HepG2 (cell line): ENCODE measurements around the gene AXIN2. TPM values are rescaled to one million over a fixed set of nuclear protein-coding genes. Genes with fewer than 3 reads are reported as not detected.

Experiments used
- ATAC-seq: fragments of 200-7000 bp; cut with Tn5 transposase; 3 replicates; pipeline ENCODE4 v1.9.1; 2020; ENCODE audit warnings: mild to moderate bottlenecking, moderate library complexity
- BruUV-seq: library from RNA; stranded (reverse); fragments of 400-500 nt; replicated peaks from 2 replicates; lab custom pipeline; 2021; lab: Mats Ljungman, UMichigan
- CTCF ChIA-PET: fragments of 300-600 bp; formaldehyde crosslinking; extraction: SDS; loops from one replicate; lab custom pipeline; 2021; ENCODE audit warnings: low total read pairs, inconsistent platforms, low intra/inter-chr PET ratio; lab: Yijun Ruan, JAX
- POLR2A ChIA-PET: fragments of 350-600 bp; sonication (Branson Sonifier 250); formaldehyde crosslinking; loops from one replicate; lab custom pipeline; 2020; ENCODE audit warnings: antibody characterized with exemption, inconsistent platforms; lab: Yijun Ruan, JAX
- DNase-seq: peaks from one replicate; pipeline ENCODE4 v3.0.0-alpha.2; 2015; ENCODE audit warnings: low spot score
- FAIRE-seq: peaks from 3 replicates; lab custom pipeline; 2011; peaks lifted over from hg19 to GRCh38; lab: Jason Lieb, UNC
- H2AFZ ChIP-seq: one replicate; pipeline ENCODE4 v1.6.1; 2011; ENCODE audit warnings: low read length, inconsistent platforms
- H3K27ac ChIP-seq: fragments of 300-600 bp; 3 replicates; pipeline ENCODE4 v1.8.0; 2011; ENCODE audit warnings: mixed run types, mild to moderate bottlenecking, mixed read lengths, low read length, inconsistent platforms; ENCODE audit not compliant: insufficient read depth; ENCODE audit errors: extremely low read length
- H3K27me3 ChIP-seq, 2 experiments: fragments of 200-600 bp in 1 of 2; 2 replicates in 1 of 2; 3 replicates in 1 of 2; pipeline versions ENCODE4 v1.6.0 to v1.8.0; 2011; ENCODE audit warnings: low read length in 2 of 2, mild to moderate bottlenecking in 2 of 2, moderate library complexity in 2 of 2, inconsistent platforms in 1 of 2; ENCODE audit not compliant: insufficient read depth in 2 of 2, control insufficient read depth in 1 of 2
- H3K36me3 ChIP-seq, 2 experiments: fragments of 200-600 bp in 1 of 2; replicated peaks in 1 of 2; 2 replicates in 1 of 2; 3 replicates in 1 of 2; pipeline versions ENCODE4 v1.5.1 to v1.8.0; 2011; ENCODE audit warnings: low read length in 2 of 2, inconsistent platforms in 1 of 2; ENCODE audit not compliant: insufficient read depth in 2 of 2, control insufficient read depth in 1 of 2
- H3K4me1 ChIP-seq: 2 replicates; pipeline ENCODE4 v1.5.1; 2012; ENCODE audit warnings: low read length, inconsistent platforms; ENCODE audit not compliant: insufficient read depth
- H3K4me2 ChIP-seq: 2 replicates; pipeline ENCODE4 v1.6.0; 2011; ENCODE audit warnings: low read depth, low read length, inconsistent platforms
- H3K4me3 ChIP-seq, 3 experiments: fragments of 200-600 bp in 1 of 3; sonication (generic), shearing (Covaris generic) in 1 of 3; replicated peaks in 1 of 3; 2 replicates each; pipeline ENCODE4 v1.5.1; 2011 to 2016; ENCODE audit warnings: low read length in 3 of 3, inconsistent platforms in 2 of 3, low read depth in 2 of 3, mild to moderate bottlenecking in 2 of 3, control low read depth in 1 of 3, mixed read lengths in 1 of 3; ENCODE audit not compliant: insufficient read depth in 1 of 3
- H3K79me2 ChIP-seq: one replicate; pipeline ENCODE4 v1.6.1; 2011; ENCODE audit warnings: low read length, inconsistent platforms; ENCODE audit not compliant: insufficient read depth
- H3K9ac ChIP-seq: 2 replicates; pipeline ENCODE4 v1.6.0; 2011; ENCODE audit warnings: mild to moderate bottlenecking, low read depth, low read length, inconsistent platforms; ENCODE audit not compliant: insufficient read depth
- H3K9me3 ChIP-seq: 2 replicates; pipeline ENCODE4 v1.5.1; 2012; ENCODE audit warnings: mild to moderate bottlenecking, low read length
- H4K20me1 ChIP-seq: 2 replicates; pipeline ENCODE4 v1.6.0; 2011; ENCODE audit warnings: inconsistent platforms, mild to moderate bottlenecking, low read length, moderate library complexity; ENCODE audit not compliant: insufficient read depth
- BRD4 ChIP-seq: sonication (generic); formaldehyde crosslinking; IDR thresholded peaks from 2 replicates; pipeline ENCODE4 v1.4.0; 2020; ENCODE audit warnings: missing genetic modification reagents
- MAX ChIP-seq: IDR thresholded peaks from 2 replicates; pipeline ENCODE4 v1.6.1; 2012; ENCODE audit warnings: inconsistent platforms
- MXD4 ChIP-seq: IDR thresholded peaks from 2 replicates; pipeline ENCODE4 v1.6.1; 2016; ENCODE audit warnings: mild to moderate bottlenecking, missing biosample characterization, missing genetic modification reagents
- RCOR2 ChIP-seq: IDR thresholded peaks from 2 replicates; pipeline ENCODE4 v1.6.1; 2016; ENCODE audit warnings: missing biosample characterization, missing genetic modification reagents
- RFX3 ChIP-seq: IDR thresholded peaks from 2 replicates; pipeline ENCODE4 v1.6.1; 2016; ENCODE audit warnings: missing biosample characterization, missing genetic modification reagents
- SYNCRIP ChIP-seq: fragments of 200-400 bp; formaldehyde crosslinking; IDR thresholded peaks from 2 replicates; pipeline ENCODE4 v1.6.1; 2018; ENCODE audit warnings: mild to moderate bottlenecking, low read depth, low read length; ENCODE audit not compliant: insufficient read depth
- TBP ChIP-seq: sonication (generic); formaldehyde crosslinking; IDR thresholded peaks from 2 replicates; pipeline ENCODE4 v1.5.0; 2020; ENCODE audit warnings: missing genetic modification reagents
- TOE1 ChIP-seq: sonication (generic); formaldehyde crosslinking; IDR thresholded peaks from 2 replicates; pipeline ENCODE4 v1.4.0; 2020; ENCODE audit warnings: mild to moderate bottlenecking, missing genetic modification reagents
- ZBTB1 ChIP-seq: sonication (generic); formaldehyde crosslinking; IDR thresholded peaks from 2 replicates; pipeline ENCODE4 v1.4.0; 2020; ENCODE audit warnings: missing genetic modification reagents, borderline replicate concordance
- ZBTB39 ChIP-seq: sonication (generic); formaldehyde crosslinking; IDR thresholded peaks from 2 replicates; pipeline ENCODE4 v1.5.0; 2020; ENCODE audit warnings: missing genetic modification reagents
- ZBTB7A ChIP-seq: sonication (generic); formaldehyde crosslinking; IDR thresholded peaks from 2 replicates; pipeline ENCODE4 v1.8.0; 2022; ENCODE audit warnings: mild to moderate bottlenecking, missing genetic modification reagents
- ZMYM2 ChIP-seq: sonication (generic); formaldehyde crosslinking; IDR thresholded peaks from 2 replicates; pipeline ENCODE4 v1.8.0; 2022; ENCODE audit warnings: mild to moderate bottlenecking, missing genetic modification reagents
- ZSCAN30 ChIP-seq: sonication (generic); formaldehyde crosslinking; IDR thresholded peaks from 2 replicates; pipeline ENCODE4 v1.5.0; 2020; ENCODE audit warnings: mild to moderate bottlenecking, missing genetic modification reagents
- WGBS: methylation state at CpG from one replicate; pipeline ENCODE4 v1.1.6; 2017; ENCODE audit warnings: low lambda C conversion rate; 5-methylcytosine and 5-hydroxymethylcytosine counted together
- in situ Hi-C: cut with HindIII; loops from 2 replicates; pipeline ENCODE4 v1.10.0; 2017; ENCODE audit warnings: low pct_unique_long_range_greater_than_20kb; ENCODE audit not compliant: extremely low pct_ligation_motif_present
- intact Hi-C: fragments of 100-400 bp; cut with micrococcal nuclease; formaldehyde crosslinking; loops from one replicate; pipeline ENCODE4 v1.10.0; 2022; ENCODE audit not compliant: unreplicated experiment
- polyA plus RNA-seq, 8 experiments: library from polyadenylated mRNA; depleted of rRNA in 3 of 8; stranded (reverse) in 7 of 8; unstranded in 1 of 8; fragments of >200 nt; fragmentation: Illumina TruSeq in 4 of 8; extraction: Trizol in 4 of 8; gene quantifications; 2 replicates each; pipeline versions ENCODE4 v1.2.1 to v1.2.3, GENCODE V29; 2011 to 2016; ENCODE audit warnings: low read depth in 4 of 8, missing spikeins in 1 of 8, mixed read lengths in 1 of 8; ENCODE audit not compliant: insufficient read depth in 1 of 8
- total RNA-seq, 5 experiments: library from RNA; depleted of rRNA; stranded (reverse); fragments of >200 nt; fragmentation: Illumina TruSeq; extraction: Trizol; gene quantifications; 2 replicates each; pipeline ENCODE4 v1.2.3, GENCODE V29; 2016; ENCODE audit warnings: low read depth in 1 of 5
- TF ChIP-seq, protein P1 (sequence below): sonication (generic); formaldehyde crosslinking; IDR thresholded peaks from 2 replicates; pipeline ENCODE4 v1.5.1; 2020; ENCODE audit warnings: mild to moderate bottlenecking, missing genetic modification reagents, moderate library complexity
- TF ChIP-seq, protein P2 (sequence below): sonication (generic); formaldehyde crosslinking; IDR thresholded peaks from 2 replicates; pipeline ENCODE4 v1.8.0; 2022; ENCODE audit warnings: missing genetic modification reagents, low read depth, mild to moderate bottlenecking, borderline replicate concordance

Gene AXIN2
- total and polyA plus RNA-seq, 2 of the 13 experiments (the other 11 are each of a cell fraction or from before 2014, with no cell fraction given), result 58.6 to 63.4 TPM

GRCh38 chr17:65565559-65565958 lies 4.1 kb upstream of the AXIN2 start:
- no TSS peak for BruUV-seq
- Histone ChIP-seq H3K27ac (peak overlapping the region; percentile 64), H3K4me1 (peaks cover 44% of the 10 kb centered on the region), H3K79me2 (no peaks in the 10 kb centered on the region), H3K4me2 (peak overlapping the region; percentile 83), H3K27me3 (no peaks in the 10 kb centered on the region), H3K36me3 (no peaks in the 10 kb centered on the region), H3K4me3 (peak overlapping the region in 1 of 3 experiments; percentile 21; a peak in 1 of 6 replicates), H2AFZ (no peak overlapping the region), H4K20me1 (no peaks in the 10 kb centered on the region), H3K9me3 (no peaks in the 10 kb centered on the region), H3K9ac (peak overlapping the region; percentile 63; the same call in 1 of the 2 replicates)
- 56% methylated on average over 4 of the region's 4 CpGs for WGBS
- no peak for FAIRE-seq
- ChIA-PET POLR2A (no interaction called here), CTCF (no interaction called here)
- in situ Hi-C loops, result no loop called here
- ATAC-seq, result no peak
- no peak for DNase-seq
- intact Hi-C loops, result no loop called here
- TF ChIP-seq TBP (CRISPR knock-in tag) (no peak), ZMYM2 (0 out of 2 replicates have a peak, but pooled peaks have one; percentile 6)
- TF ChIP-seq, protein P1, sequence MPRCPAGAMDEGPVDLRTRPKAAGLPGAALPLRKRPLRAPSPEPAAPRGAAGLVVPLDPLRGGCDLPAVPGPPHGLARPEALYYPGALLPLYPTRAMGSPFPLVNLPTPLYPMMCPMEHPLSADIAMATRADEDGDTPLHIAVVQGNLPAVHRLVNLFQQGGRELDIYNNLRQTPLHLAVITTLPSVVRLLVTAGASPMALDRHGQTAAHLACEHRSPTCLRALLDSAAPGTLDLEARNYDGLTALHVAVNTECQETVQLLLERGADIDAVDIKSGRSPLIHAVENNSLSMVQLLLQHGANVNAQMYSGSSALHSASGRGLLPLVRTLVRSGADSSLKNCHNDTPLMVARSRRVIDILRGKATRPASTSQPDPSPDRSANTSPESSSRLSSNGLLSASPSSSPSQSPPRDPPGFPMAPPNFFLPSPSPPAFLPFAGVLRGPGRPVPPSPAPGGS (CRISPR knock-in tag), result 0 out of 2 replicates have a peak, but pooled peaks have one; percentile 28

DNA sequence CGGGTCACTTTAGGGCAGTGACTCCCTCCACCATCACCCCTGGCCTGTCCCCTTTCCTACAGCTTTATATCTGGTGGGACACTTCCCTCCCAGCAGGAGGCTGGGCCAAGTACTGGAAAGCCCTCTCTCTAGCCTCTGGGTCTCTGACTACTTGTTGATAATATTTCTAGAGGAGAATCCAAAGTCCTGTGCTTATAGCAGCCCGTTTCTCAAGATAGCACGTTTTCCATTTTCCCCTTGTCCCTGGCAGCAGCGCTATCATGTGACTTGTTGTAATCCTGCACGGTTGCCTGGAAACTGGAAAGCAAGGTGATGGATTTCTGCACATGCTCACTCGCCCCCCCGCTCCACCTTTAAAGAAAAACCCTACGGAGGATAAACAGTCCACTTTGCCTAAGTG lies 3.3 kb upstream of the AXIN2 start:
- Histone ChIP-seq H3K4me1 (peaks cover 44% of the 10 kb centered on the region), H3K9ac (peak overlapping the region; percentile 63), H3K36me3 (no peaks in the 10 kb centered on the region), H3K79me2 (no peaks in the 10 kb centered on the region), H4K20me1 (no peaks in the 10 kb centered on the region), H2AFZ (no peak overlapping the region), H3K27me3 (no peaks in the 10 kb centered on the region), H3K4me2 (peak overlapping the region; percentile 83), H3K4me3 (peak overlapping the region in 2 of 3 experiments; percentile 16 to 53; a peak in 2 of 6 replicates), H3K27ac (peak overlapping the region; percentile 64), H3K9me3 (no peaks in the 10 kb centered on the region)
- BruUV-seq, result no TSS peak
- peak; percentile 94 for FAIRE-seq
- WGBS, result 3% methylated on average over 8 of the region's 8 CpGs
- in situ Hi-C loops, result loop anchor here (5.0 kb wide), 1 partner anchor 63 kb away; no protein-coding TSS in a partner anchor
- DNase-seq, result peak; percentile 83
- intact Hi-C loops, result loop anchor here (5.0 kb wide), 1 partner anchor 63 kb away; no protein-coding TSS in a partner anchor
- CTCF ChIA-PET, result no interaction called here
- POLR2A ChIA-PET, result interaction anchor here (1.4 kb wide), 1 partner anchor 23 kb away, joined by 5 read pairs; no protein-coding TSS in a partner anchor
- ATAC-seq, result peak; percentile 12
- TF ChIP-seq, protein P2, sequence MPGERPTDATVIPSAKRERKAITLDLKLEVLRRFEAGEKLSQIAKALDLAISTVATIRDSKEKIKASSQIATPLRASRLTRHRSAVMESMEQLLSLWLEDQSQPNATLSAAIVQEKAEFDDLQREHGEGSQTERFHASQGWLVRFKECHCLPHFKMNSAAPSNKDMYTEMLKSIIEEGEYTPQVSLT (CRISPR knock-in tag), result no peak
- peak; percentile 35 for TF ChIP-seq RCOR2
- TF ChIP-seq MXD4 (CRISPR knock-in tag), result peak; percentile 27; the same call in 1 of the 2 replicates
- no peak for TF ChIP-seq TOE1 (CRISPR knock-in tag)
- no peak for TF ChIP-seq ZBTB7A (CRISPR knock-in tag)
- no peak for TF ChIP-seq ZBTB1 (CRISPR knock-in tag)
- peak; percentile 62 for TF ChIP-seq MAX
- TF ChIP-seq BRD4 (CRISPR knock-in tag), result no peak
- no peak for TF ChIP-seq ZSCAN30 (CRISPR knock-in tag)
- peak; percentile 72 for TF ChIP-seq RFX3 (CRISPR knock-in tag)
- TF ChIP-seq SYNCRIP, result no peak
- TF ChIP-seq ZBTB39, result no peak
